Upper lobe of right lung (tissue), 1 donor: ENCODE data around the gene MEPE. TPM values are rescaled to one million over a fixed set of nuclear protein-coding genes. Genes with fewer than 3 reads are reported as not detected.

Experiments used
- ATAC-seq: fragments of 200-7000 bp; cut with Tn5 transposase; one replicate; pipeline ENCODE4 v1.9.1; 2020; ENCODE audit warnings: mild to moderate bottlenecking, moderate library complexity
- DNase-seq: peaks from one replicate; pipeline ENCODE4 v3.0.0-alpha.2; 2020
- H3K27ac ChIP-seq: fragments of 200-600 bp; one replicate; pipeline ENCODE4 v1.8.0; 2022
- H3K27me3 ChIP-seq: fragments of 200-600 bp; one replicate; pipeline ENCODE4 v1.8.0; 2022; ENCODE audit warnings: mild to moderate bottlenecking
- H3K36me3 ChIP-seq: fragments of 200-600 bp; one replicate; pipeline ENCODE4 v1.8.0; 2022
- H3K4me1 ChIP-seq: fragments of 200-600 bp; one replicate; pipeline ENCODE4 v1.8.0; 2022
- H3K4me3 ChIP-seq: fragments of 200-600 bp; one replicate; pipeline ENCODE4 v1.8.0; 2022; ENCODE audit warnings: mild to moderate bottlenecking
- H3K9me3 ChIP-seq: fragments of 200-600 bp; one replicate; pipeline ENCODE4 v1.8.0; 2022
- CTCF ChIP-seq: fragments of 200-600 bp; IDR thresholded peaks from one replicate; pipeline ENCODE4 v1.8.0; 2022; ENCODE audit warnings: antibody characterized with exemption
- intact Hi-C: fragments of 100-400 bp; cut with DNase I; formaldehyde crosslinking; loops from one replicate; pipeline ENCODE4 v1.11.0; 2022
- total RNA-seq: library from RNA; stranded (reverse); fragmentation: NEBNext Ultra II Directional; extraction: Animal tissue kit (Norgen Biotek cat#: 25700); gene quantifications from one replicate; pipeline ENCODE4 v1.2.1, GENCODE V29; 2021
- donor health status: DM: no; HTN: yes; CAD: no; lungs with severe emphysema.

The MEPE gene
- total RNA-seq, 1 donor from 2014 or later: not detected

- TF ChIP-seq CTCF: no peak
- no peaks in the 10 kb centered on the region for H3K9me3 ChIP-seq
- DNase-seq (no peak), ATAC-seq (no peak)
- no peaks in the 10 kb centered on the region for H3K4me1 ChIP-seq
- intact Hi-C loops: no loop called here
- no peaks in the 10 kb centered on the region for H3K36me3 ChIP-seq
- no peak overlapping the region for H3K27ac ChIP-seq
- no peak overlapping the region for H3K4me3 ChIP-seq
- no peaks in the 10 kb centered on the region for H3K27me3 ChIP-seq
Measured at GRCh38 chr4:87819281-87819919, 13.4 kb upstream of the MEPE start.

- intact Hi-C loops: no loop called here
- no peaks in the 10 kb centered on the region for H3K36me3 ChIP-seq
- no peak overlapping the region for H3K4me3 ChIP-seq
- H3K27me3 ChIP-seq: no peaks in the 10 kb centered on the region
- DNase-seq (no peak), ATAC-seq (no peak)
- no peak for TF ChIP-seq CTCF
- H3K27ac ChIP-seq: no peak overlapping the region
- no peaks in the 10 kb centered on the region for H3K9me3 ChIP-seq
- no peaks in the 10 kb centered on the region for H3K4me1 ChIP-seq
Measured at GRCh38 chr4:87823200-87823599, 9.6 kb upstream of the MEPE start.

- Histone ChIP-seq H3K27me3 (no peaks in the 10 kb centered on the region), H3K4me1 (no peaks in the 10 kb centered on the region), H3K36me3 (no peaks in the 10 kb centered on the region), H3K9me3 (no peaks in the 10 kb centered on the region), H3K27ac (no peak overlapping the region), H3K4me3 (no peak overlapping the region)
- intact Hi-C loops: no loop called here
- ATAC-seq: no peak
- no peak for DNase-seq
- no peak for TF ChIP-seq CTCF
Measured at GRCh38 chr4:87823724-87824123, 9.0 kb upstream of the MEPE start.

DNA sequence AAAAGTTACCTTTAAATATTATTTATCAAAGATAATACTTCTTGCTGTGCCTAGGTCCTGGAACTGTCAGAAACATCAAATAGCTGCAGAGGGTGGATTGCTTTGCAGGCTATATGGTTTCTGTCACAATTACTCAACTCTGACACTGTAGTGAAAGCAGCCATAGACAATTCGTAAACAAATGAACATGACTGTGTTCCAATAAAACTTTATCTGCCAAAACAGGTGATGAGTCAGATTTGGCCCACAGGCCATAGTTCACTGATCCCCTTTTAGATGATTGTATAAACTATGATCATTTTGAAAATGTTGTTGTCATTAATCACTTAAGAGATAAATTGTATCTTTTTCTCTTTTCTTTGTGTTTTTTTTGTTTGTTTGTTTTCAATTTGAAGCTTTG lies 8.4 kb upstream of the MEPE start:
- no peak for ATAC-seq
- Histone ChIP-seq H3K4me3 (no peak overlapping the region), H3K27me3 (no peaks in the 10 kb centered on the region), H3K27ac (no peak overlapping the region), H3K9me3 (no peaks in the 10 kb centered on the region), H3K36me3 (no peaks in the 10 kb centered on the region), H3K4me1 (no peaks in the 10 kb centered on the region)
- TF ChIP-seq CTCF: no peak
- no peak for DNase-seq
- intact Hi-C loops: no loop called here

DNA sequence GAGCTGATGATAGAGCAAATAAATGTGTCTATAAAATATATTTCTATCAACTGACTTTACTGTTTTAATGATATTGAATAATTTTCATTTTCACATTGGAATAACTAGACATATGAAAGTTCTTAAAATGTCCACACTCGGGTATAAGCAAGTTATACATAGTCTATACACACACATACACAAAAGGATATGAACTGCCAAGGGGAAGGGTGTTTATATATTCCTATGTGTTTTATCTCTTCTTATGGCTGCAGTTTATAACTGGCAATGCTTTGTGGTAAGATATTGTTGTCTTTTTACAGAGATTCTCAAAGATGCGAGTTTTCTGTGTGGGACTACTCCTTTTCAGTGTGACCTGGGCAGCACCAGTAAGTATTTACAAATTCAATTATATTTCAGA lies 1.6 kb downstream of the MEPE start:
- no peaks in the 10 kb centered on the region for H3K9me3 ChIP-seq
- ATAC-seq (no peak), DNase-seq (no peak)
- H3K27me3 ChIP-seq: no peaks in the 10 kb centered on the region
- no peak for TF ChIP-seq CTCF
- intact Hi-C loops: no loop called here
- H3K27ac ChIP-seq: no peak overlapping the region
- no peak overlapping the region for H3K4me3 ChIP-seq
- no peaks in the 10 kb centered on the region for H3K4me1 ChIP-seq
- H3K36me3 ChIP-seq: no peaks in the 10 kb centered on the region

DNA sequence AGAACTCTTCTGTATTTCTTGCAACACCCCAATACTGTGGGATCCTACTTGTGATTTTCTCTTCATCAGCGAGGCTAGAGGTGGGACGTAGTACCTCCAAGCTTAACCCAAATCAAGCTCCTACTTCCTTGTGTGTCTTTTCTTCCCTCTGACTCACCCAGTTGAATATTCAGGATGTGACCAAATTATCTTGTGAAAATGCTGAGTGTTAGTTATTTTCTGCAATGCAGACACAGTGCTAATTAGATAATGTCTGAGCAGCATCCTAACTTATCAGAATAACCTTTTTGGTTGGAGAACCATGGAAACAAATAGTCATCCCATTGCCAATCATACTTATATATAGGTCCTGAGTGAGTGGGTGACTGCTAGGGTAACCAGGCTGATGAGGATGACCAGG lies 2.4 kb downstream of the MEPE start:
- no peak overlapping the region for H3K27ac ChIP-seq
- TF ChIP-seq CTCF: no peak
- no peaks in the 10 kb centered on the region for H3K36me3 ChIP-seq
- ATAC-seq (no peak), DNase-seq (no peak)
- H3K27me3 ChIP-seq: no peaks in the 10 kb centered on the region
- no peaks in the 10 kb centered on the region for H3K9me3 ChIP-seq
- no peaks in the 10 kb centered on the region for H3K4me1 ChIP-seq
- H3K4me3 ChIP-seq: no peak overlapping the region
- intact Hi-C loops: no loop called here
